Uterus (tissue), 2 donors: ENCODE data around the gene CYP26B1.

ENCODE experiments used
- POLR2A ChIP-seq, 2 donors: fragments of 450-650 bp; IDR thresholded peaks; one replicate each; pipeline ENCODE4 v1.6.1; 2016; ENCODE audit warnings: antibody characterized with exemption in 2 of 2, mild to moderate bottlenecking in 1 of 2, moderate library complexity in 1 of 2
- TF ChIP-seq, protein P1 (sequence below), 4 experiments: fragments of 200-600 bp in 2 of 4; fragments of 450-650 bp in 2 of 4; sonication (generic) in 2 of 4; IDR thresholded peaks; one replicate each; pipeline ENCODE4 v1.5.1; 2016 to 2019; ENCODE audit warnings: antibody characterized with exemption in 4 of 4, mild to moderate bottlenecking in 2 of 4, moderate library complexity in 1 of 4

DNA sequence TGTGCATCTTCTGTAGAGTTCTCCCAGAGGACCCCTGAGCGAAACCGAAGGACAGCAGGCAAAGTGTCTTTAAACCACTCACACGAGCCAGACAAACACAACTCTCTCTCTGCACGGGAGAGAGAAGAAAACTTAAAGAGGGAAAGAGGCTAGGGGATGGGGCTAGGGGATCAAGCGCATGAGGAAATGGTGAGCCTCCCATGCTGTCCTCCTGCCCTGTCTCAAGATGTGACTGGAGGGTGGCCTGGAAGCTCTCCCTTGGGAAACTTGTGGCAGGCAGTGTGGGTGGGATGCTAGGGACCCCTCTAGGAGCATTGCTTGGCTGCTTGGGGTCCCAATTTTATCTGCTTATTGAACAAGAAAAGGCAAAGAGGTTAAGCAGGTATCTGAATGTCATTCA lies 44.5 kb downstream of the CYP26B1 start:
- no peak for TF ChIP-seq POLR2A (IDR thresholded peaks at IDR 0.05)
- TF ChIP-seq, protein P1, sequence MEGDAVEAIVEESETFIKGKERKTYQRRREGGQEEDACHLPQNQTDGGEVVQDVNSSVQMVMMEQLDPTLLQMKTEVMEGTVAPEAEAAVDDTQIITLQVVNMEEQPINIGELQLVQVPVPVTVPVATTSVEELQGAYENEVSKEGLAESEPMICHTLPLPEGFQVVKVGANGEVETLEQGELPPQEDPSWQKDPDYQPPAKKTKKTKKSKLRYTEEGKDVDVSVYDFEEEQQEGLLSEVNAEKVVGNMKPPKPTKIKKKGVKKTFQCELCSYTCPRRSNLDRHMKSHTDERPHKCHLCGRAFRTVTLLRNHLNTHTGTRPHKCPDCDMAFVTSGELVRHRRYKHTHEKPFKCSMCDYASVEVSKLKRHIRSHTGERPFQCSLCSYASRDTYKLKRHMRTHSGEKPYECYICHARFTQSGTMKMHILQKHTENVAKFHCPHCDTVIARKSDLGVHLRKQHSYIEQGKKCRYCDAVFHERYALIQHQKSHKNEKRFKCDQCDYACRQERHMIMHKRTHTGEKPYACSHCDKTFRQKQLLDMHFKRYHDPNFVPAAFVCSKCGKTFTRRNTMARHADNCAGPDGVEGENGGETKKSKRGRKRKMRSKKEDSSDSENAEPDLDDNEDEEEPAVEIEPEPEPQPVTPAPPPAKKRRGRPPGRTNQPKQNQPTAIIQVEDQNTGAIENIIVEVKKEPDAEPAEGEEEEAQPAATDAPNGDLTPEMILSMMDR (IDR thresholded peaks at IDR 0.05), result no peak
